HG03175 (cell line): ENCODE data around the gene ATP10D.

Experiments
- ATAC-seq: cut with Tn5 transposase; IDR thresholded peaks from one replicate; pipeline ENCODE4 v1.9.1; 2021; ENCODE audit warnings: mild to moderate bottlenecking, moderate library complexity; ENCODE audit not compliant: unreplicated experiment

The ATP10D gene

DNA sequence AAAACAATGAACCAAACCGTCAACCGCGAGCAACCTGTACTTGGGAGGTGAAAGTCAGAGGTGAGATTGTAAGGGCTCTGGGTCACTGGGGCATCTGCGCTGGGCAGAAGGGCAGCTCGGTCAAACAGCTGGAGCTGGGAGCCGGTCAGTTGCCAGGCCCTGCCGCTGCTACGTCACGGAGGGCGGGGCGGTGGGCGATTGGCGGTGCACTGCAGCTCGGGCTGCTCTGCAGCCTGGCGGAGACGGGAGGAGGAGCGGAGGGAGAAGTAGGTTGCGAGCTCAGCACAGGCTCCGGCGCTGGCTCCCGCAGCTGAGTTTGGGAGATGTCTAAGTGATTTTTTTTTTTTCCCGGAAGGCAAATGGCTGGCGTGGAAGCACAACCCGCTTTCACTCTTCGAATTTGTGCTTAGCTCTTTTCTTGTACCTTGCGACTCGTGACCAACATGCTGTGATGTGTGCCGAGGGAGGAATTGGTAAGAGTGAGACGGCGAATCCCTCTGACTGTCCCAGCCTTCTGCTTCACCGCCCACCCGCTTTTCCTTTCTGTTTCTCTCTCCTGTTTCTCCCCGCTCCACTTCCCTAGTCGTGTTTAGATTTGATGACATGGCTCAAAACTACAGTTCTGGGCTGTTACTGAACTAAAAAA, at the start of gene ATP10D:
TSS of gene ATP10D (plus strand) at position 229 of the 646 bp plus-strand sequence. CDS start 27,266 bp downstream, outside the sequence.
- peak; percentile 93 for ATAC-seq

DNA sequence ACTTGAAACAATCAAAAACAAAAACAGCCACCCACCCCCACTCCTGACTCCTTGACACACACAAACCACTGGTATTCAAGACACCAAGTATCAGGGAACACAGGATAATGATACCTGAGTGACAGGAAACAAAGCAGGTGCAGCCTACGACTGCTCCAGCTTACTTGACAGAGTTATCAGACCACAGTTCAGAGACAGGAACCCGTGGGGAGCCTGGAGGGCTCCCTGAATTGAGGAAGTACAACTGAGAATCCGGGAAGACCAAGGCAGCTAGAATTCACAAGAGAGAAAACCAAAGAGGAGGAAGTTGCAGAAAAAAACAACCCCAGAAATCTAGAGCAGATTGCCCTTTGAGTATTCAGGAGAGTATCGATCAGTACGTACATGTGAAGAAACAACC, 42.1 kb upstream of the ATP10D start:
- ATAC-seq = peak; percentile 71

DNA sequence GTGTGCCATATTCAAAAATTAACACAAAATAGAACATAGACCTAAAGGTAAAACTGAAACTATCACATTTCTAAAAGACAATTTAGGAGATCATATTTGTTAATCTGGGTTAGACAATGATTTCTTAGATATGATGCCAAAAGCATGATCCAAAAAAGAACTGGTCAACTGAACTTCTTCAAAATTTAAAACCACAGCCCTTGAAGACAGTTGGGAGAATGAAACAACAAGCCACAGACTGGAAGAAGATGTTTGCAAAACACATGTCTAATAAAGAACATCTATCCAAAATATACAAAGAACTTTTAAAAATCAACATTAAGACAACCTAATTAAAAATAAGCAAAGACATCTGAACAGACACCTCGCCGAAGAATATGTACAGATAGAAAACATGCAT, 41.0 kb upstream of the ATP10D start:
- ATAC-seq = no peak

DNA sequence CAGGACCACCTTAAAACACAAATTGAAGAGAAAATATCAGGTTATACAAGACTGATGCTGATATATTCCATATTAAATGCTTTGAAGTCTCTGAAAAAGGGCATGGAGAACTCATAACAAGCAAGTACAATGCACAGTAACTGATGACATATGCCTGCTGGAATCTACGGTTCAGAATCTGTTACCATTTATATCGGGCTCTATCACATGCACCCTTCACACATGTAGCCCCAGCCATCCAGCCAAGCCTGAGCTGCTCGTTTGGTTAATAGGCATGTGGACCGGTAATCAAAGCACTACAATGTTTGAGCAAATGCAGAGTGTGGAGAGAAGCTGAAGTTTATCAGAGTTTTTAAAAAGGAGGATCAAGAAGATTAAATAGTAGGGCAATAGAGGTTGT, 33.4 kb upstream of the ATP10D start:
- ATAC-seq = no peak

- ATAC-seq = peak; percentile 4
These were observed 22.3 kb upstream of the ATP10D start for GRCh38 chr4:47462799-47463234.

DNA sequence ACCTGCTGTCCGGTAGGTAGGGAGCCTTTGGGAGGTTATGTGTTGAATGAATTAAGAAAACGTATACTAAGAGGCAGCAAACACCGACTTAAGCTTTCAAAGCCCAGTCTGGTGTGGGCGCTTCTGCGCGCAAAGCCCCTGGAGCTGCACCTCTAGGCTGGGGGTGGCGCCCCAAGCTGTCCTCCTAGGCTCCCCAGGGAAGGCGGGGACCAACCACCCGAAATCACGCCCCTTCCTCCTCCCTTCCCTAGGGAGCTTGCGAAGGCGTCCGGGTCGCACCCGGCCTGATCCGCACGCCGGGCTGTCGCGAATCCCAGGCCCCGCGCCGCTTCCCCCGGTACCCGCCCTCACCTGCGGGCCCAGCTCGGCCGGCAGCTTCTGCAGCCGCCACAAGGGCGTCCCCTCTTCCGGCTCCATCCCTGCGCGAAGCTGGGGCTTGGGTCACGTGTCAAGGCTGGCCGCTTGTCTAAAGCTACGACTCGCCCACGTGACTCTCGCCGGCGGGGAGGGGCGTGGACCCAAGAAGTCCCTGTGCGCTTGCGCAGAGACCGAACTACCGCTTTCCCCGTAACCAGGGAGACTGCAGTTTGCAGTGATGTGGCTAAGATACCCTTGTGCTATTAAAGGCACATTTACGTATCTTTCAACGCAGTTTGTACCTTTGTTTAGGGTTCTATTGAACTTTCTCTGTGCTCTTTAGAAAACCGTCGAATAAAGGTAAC, 21.7 kb upstream of the ATP10D start, which contains the start of gene COMMD8:
TSS of gene COMMD8 (minus strand) at position 468 of the 722 bp plus-strand sequence. CDS start at position 417, 51 bp downstream.
- ATAC-seq = peak; percentile 89

- ATAC-seq = peak; percentile 33
These were observed 20.1 kb upstream of the ATP10D start for GRCh38 chr4:47465004-47465403.

- no peak for ATAC-seq
These were observed 18.9 kb upstream of the ATP10D start for GRCh38 chr4:47466056-47466785.

- ATAC-seq = no peak
These were observed 16.2 kb upstream of the ATP10D start for GRCh38 chr4:47468706-47469365.

DNA sequence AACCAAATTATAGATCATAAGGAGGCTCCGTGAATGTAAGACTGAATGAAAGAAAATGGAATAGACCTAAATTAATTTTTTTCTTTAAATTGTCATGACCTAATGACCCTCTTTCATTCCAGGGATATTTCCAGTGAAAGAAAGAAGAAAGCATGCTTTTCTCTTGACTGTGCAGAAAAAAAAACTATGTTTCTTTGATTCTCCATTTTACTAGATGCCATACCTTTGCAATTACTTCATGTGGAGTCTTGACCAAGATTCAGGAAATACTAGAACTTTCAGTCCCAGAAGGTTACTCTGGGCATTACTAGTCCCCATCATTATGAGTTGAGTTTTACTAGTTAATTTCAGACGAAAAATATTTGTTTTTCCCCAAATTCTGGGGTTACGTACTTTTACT, 15.1 kb upstream of the ATP10D start:
- no peak for ATAC-seq

DNA sequence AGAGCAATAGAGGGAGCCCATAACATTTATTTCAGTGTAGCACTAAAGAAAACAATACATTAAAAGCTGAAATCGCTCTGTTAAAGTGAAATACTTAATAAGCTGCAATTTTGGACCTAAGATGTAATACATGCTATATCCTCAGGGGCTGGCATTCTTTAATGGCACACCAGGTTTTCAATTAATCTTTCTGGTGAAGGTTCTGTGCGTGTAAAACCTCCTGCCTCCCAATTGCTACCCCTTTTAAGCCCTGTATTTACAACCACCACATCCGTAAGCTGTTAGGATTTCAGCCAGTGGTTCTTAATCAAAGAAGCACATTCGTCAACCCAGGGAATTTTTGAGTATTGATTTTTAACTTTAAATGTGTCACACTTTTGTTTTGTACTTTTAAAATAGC, 14.0 kb upstream of the ATP10D start:
- no peak for ATAC-seq

- ATAC-seq = no peak
These were observed 13.5 kb upstream of the ATP10D start for GRCh38 chr4:47471591-47471990.

DNA sequence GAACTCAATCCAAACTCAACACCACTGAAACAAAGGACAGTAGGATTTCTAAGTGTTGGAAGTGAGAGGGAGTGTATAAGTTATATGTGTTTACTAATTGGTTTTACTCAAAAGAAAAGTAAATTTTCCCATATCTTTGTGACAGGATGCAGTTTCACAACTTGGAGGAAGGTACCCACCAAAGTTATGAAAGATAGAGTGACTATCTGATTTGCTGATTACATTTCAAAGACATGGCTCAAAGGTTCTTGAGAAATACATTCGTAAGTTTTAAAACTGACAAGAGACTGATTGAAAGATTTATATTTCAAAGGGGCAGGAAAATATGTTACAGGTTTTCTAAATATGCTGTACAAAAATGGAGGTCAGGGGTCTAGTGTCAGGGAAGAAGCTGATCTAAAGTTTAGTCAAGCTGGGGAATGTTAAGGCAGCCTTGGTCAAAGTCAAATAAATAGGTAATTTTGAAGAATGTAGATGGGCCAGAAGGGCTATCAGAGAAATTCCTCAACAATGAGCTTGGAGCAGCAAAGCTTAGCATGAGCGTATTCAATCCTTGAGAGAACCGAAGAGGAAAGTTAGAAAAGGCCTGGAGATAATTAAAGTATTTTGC, 11.8 kb upstream of the ATP10D start:
- ATAC-seq = no peak

DNA sequence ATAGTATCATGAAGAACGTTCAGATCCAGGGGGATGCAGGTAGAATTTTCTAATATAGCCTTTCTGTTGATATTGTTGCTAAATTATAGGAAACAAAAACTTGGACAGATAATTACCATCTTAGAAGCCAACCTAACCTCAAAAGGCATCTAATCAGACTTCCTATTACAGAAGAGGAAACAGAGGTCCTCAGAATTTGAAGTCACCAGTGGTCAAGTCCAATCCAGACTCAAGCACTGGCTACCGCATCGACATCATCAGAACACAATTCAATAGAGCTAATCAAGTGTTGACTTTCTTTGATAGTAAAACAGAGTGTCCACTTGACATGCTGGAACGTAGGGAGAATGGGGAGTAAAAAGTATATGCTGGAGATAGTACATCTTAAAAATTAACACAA, 10.3 kb upstream of the ATP10D start:
- no peak for ATAC-seq

- no peak for ATAC-seq
These were observed 9.7 kb upstream of the ATP10D start for GRCh38 chr4:47475411-47475810.

GRCh38 chr4:47478804-47479203, 6.3 kb upstream of the ATP10D start:
- ATAC-seq = no peak

DNA sequence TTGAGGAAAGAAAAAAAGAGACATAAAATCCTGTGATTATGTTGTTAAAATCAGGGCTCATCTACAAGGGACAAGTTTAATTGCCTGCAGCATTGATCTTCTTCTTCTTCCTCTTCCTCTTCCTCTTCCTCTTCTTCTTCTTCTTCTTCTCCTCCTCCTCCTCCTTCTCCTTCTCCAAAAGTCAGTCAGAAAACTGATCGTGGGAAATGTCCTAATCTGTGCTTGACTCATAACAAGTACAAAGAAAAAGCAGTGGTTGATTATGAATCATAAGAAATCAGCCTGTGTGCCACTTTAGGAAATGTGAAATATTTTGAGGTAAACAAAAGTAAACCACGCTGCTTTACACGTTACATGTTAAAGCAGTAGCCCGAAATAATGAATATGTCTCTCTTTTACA, 2.7 kb upstream of the ATP10D start:
- no peak for ATAC-seq

DNA sequence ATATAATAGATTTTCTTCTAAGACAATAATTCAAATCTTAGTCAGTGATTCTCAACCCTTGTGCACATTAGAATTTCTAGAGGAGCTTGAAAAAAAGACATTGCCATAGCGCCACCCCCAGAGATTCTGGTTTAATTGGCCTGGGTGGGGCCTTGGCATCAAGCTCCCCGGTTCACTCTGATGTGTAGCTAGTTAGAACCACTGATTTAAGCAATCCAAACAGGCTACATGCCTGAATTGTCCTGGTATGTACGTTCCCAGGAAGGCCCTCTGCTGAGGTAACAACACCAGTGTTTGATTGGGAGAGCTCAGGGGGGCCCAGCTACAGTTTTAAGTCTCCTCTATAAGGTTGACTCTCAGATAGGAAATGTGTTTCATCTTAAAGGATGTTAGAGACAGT, 1.3 kb upstream of the ATP10D start:
- no peak for ATAC-seq

DNA sequence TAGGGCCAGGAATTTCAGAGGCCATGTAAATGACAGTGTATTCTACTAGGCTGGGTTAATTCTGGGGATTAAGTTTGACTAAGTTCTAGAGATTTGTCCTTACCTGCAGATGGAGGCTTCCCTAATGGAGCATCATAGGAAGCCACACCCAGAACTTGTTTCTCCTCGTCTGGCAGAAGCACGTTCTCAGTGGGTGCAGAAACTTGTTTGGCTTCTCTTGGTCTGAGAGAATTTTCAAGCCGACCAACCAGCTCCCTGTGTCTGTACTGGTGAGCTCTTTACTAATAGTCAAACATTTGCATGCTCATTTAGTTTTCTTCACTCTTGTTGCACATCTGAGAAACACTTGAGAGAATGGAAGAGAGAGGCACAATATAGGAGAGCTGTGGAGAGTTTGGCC, 907 bp upstream of the ATP10D start:
- ATAC-seq = peak; percentile 19

DNA sequence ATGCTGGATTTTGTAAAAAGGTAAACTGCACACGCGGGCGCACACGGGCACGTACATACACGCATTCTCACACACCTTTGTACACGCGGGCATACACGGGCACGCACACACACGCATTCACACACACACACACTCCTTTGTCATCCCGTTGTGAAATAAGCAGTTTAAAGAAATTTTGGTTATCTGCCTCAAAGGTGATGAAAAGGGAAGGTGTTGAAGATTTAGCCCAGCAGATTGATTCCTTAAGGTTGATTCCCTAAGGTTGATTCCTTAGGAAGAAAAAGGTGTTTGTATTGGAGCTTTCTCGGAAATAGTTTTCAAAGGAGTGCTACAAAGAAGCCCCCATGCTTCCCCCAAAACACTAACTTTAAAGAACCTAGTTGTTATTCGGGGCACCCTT, 693 bp downstream of the ATP10D start:
- no peak for ATAC-seq

GRCh38 chr4:47486231-47486673, 1.2 kb downstream of the ATP10D start:
- ATAC-seq = no peak
